Stimulated activated CD8-positive, alpha-beta memory T cell treated with anti-CD3 and anti-CD28 coated beads, Interleukin-4, amount 100 ng/mL, for 24 hours (primary cell): ENCODE data around the gene TMEM89.

Experiments
- DNase-seq: peaks from one replicate; pipeline ENCODE4 v3.0.0-alpha.2; 2020; ENCODE audit warnings: low read depth

Gene TMEM89

GRCh38 chr3:48587686-48588085 lies 33.9 kb downstream of the TMEM89 start:
- no peak for DNase-seq

GRCh38 chr3:48585411-48585810 lies 36.2 kb downstream of the TMEM89 start:
- no peak for DNase-seq

- DNase-seq = no peak
These were observed 36.7 kb downstream of the TMEM89 start for GRCh38 chr3:48584836-48585235.

- DNase-seq = no peak
These were observed 39.7 kb downstream of the TMEM89 start for GRCh38 chr3:48581621-48582481.

- DNase-seq = no peak
These were observed 44.9 kb downstream of the TMEM89 start for GRCh38 chr3:48576647-48577046.

- no peak for DNase-seq
These were observed 46.2 kb downstream of the TMEM89 start for GRCh38 chr3:48575366-48575765.

GRCh38 chr3:48573973-48574585 lies 47.5 kb downstream of the TMEM89 start:
- no peak for DNase-seq

GRCh38 chr3:48572517-48572916 lies 49.1 kb downstream of the TMEM89 start:
- DNase-seq = no peak

- DNase-seq = no peak
These were observed 49.6 kb downstream of the TMEM89 start for GRCh38 chr3:48571938-48572337.
